Hematopoietic multipotent progenitor cell treated with erythropoietin and hydrocortisone succinate and interleukin-3 and kit ligand, for 15 days (in vitro differentiated cells): ENCODE measurements around the gene DYNC1I1.

ENCODE experiments used
- DNase-seq: peaks from one replicate; pipeline ENCODE4 v3.0.0-alpha.2; 2015; ENCODE audit warnings: low spot score

The DYNC1I1 gene

DNA sequence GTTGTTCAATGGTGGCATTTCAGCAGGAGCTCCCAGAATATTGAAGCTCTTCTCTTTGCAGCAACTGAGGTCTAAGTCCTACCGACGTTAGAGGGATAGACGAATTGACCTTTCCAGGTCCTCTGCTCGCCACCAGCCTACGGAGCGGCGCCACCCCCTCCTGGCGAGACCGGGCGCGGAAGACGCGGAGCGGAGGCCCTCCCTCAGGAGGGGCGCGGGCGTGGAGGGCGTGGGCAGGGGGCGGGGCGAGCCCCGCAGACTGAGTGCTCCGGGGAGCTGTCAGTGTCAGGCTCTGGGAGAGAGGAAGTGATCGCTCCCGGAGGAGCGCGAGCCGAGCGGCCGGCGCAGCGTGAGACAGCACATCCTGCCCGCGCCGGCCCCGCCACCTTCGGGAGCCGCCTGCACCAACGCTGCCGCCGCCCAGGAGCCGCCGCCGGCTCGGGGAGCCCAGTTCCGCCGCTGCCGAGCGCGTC is at the start of gene DYNC1I1:
DYNC1I1 (plus strand) TSS at position 257 of the 473 bp plus-strand sequence. CDS start 32,176 bp downstream, outside the sequence.
- DNase-seq: no peak

DNA sequence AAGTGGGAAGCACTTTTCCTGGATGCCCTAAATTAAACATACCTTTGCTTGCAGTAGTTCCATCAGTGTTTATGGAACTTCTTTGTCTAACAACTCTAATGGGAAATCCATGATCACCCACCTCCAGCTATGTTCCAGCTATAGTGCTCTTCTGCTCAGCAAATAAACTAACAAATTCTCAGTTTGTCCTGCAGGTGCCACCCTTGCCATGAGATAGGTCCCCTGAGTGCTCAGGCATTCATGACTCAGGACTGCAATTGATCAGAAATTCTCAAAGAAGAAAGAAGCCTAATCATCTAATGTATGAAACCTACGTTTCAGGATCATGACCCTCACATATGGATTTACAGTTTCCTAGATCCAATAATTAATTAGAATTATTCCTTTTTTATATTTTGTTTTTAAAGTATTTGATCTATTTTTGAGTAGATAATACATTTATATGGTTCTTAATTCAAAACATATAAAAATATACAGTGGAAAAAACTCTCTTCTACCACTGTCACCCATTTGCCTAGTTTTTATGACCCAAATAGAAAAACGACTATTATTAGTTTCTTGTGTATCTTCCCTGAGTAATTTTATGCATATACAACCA is 48.7 kb upstream of the DYNC1I1 start:
- DNase-seq: no peak

DNA sequence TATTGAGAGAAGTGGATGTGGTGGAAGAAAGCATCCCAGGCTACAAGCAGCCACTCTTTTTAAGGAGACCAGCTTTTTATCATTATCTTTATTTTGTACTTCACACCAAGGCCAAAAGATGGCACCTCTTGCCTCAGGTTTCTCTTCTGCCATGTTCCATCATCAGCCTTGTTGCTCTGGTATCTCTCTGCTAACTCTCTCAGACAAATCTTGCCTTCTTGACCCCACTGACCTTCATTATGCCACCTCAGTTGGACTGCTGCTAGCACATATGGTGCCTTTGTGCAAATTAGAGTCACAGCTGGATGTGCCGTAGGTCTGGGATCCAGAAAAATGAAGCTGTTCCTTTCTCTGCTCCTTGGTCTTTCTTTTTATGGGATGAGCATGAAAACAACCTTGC is 47.1 kb upstream of the DYNC1I1 start:
- no peak for DNase-seq

DNA sequence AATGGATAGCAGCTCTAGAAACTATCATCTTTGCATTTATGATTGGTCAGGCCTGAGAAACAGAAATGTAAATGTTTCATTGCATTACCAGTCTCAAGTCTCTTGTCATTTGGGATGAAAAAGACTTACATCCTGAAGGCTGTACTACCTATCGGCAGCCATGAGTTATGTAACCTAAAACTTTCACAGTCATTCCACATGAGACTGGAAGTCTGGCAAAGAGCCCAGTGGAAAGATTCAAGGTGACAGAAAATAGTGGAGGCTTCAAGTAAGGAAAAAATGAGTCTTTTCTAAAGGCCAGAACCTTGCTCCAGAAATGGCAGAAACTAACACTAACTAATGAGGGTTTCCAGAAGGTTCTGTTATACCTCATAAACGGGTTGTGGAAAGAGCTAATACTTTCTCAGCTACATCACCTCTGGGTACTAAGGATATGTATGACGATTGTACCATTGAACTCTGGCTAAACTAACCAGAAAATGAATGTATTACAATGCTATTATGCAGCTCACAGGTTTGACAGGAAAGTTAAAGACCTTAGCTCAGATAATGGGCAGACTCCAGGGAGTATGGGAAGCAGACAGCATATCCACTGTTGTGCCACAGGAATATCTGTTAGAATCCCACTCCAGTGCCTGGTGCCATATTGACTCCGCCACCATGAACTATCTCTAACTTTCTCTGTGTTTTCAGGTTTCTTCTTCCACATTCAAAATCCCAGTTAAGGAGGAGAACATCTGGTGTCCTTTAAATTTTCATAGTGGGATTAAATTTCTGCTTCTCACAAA is 41.7 kb upstream of the DYNC1I1 start:
- DNase-seq: no peak

DNA sequence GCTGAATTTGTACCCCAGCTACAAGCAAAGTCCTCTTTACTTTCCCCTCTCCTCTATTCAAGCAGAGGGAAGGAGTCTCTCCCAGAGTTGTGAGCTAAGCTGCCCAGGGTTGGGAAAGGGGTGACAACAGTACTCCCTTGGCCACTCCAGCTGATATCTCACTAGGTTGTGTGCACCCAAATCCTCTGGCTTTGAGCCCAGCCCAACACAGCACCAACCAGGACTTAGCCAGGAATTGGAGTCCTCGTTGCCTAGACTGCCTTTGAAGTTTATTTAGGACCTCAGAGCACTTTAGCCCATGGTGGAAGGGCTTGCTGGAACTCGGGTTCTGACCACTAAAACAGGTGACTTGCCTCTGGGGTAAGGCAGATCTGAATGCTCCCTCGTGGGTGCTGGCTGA is 35.7 kb upstream of the DYNC1I1 start:
- DNase-seq: no peak

DNA sequence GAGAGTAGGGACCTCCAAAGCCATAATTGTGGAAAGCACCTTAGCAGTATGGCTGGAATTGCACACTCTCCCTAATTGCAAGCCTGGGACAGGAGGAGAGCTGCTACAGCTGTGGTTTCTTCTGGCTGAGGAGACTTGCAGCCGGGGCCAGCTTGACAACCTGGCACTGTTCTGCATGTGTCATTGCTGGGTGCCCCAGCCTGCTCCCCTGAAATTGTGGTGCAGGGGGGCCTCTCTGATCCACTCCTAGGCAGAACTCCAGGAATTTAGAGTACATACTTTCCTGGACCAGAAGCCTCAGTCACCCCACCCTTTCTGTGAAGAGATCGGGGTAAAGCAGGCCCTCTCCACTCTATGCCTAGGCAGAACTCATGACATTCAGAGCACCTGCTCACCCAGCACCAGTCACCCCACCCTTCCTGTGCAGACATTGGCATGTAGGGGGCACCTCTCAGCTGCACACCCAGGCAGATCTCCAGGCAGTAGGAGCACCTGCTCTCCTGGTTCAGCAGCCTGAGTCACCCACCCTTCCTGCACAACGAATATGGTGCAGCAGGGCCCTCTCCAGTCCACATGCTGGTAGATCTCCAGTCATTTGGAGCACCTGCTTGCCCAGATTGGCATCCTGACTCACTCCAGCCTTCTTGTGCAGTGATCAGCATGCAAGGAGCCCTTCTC is 34.4 kb upstream of the DYNC1I1 start:
- no peak for DNase-seq

DNA sequence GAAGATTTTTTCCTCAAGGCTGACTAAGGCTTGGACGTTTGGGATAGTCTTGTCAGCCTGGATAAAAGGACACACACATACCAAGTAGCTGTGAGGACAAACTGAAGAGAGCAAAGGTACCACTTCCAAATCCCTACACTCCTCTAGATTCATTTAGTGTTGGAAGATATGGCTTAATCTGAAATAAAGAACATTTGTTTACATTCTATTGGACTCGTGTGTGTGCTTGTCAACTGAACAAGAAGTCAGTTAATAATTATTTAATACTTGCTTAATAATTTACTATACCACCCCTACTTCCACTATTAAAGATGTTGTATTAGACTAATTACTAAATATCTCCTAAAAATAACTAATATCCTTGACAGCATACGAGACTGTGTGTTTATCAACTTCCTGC is 23.3 kb upstream of the DYNC1I1 start:
- no peak for DNase-seq

DNA sequence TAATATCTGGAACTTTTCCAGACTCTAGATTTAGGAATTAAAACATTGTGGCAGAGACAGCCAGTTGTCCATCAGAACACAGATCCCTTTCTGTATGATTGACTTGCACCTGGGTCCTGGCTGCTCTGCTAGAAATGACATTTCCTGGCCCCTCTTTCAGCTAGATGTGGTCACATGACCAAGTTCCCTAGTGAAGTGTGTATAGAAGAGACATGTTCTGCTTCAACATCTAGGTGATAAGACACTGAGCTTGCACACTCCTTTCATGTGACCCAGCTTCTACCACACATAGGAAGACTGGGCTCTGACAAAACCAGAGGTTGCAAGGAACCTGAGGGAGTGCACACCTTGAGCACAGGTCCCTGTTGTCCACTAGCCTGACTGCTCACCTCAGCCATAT is 22.8 kb upstream of the DYNC1I1 start:
- no peak for DNase-seq

DNA sequence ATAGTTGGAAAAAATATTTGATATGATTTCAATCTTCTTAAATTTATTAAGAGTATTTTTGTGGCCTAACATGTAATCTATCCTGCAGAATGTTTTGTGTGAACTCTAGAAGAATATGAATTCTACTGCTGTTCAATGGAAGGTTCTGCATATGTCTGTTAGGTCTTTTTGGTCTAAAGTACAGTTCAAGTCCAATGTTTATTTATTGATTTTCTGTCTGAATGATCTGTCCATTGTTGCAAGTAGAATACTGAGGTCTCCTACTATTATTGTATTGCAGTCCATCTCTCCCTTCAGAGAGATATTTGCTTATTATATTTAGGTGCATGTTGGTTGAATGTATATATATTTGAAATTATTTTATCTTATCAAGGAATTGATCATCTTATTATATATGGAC is 18.9 kb upstream of the DYNC1I1 start:
- no peak for DNase-seq

DNA sequence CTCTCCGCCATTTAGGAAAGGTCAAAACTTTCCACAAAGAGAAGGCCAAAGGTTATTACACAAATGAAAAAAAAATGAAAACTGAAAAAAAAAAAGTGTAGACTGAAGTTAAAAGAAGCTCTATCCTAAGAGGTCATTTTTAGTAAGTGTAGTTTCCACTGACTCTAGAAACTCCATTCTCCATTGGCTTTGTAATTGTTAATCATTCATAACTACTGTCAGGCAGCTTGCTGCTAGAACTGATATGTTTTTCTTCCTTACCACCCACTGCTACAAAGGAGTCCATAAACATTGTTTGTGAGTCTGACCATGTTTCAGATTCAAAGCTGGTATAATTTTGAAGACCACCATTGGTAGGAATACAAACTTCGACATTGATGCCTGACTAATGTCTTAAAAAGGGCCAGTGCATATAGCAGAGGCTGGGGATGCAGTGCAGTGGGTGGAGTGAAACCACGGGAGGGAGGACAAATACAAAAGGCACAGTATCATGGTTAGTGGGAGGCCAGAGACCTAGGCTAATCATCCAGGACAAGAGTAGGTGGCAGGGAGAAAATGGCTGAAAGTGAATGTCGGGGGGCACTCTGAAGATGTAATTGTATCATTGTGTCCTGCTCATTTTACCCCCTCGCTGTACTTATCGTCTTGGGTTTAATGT is 16.9 kb upstream of the DYNC1I1 start:
- no peak for DNase-seq

DNA sequence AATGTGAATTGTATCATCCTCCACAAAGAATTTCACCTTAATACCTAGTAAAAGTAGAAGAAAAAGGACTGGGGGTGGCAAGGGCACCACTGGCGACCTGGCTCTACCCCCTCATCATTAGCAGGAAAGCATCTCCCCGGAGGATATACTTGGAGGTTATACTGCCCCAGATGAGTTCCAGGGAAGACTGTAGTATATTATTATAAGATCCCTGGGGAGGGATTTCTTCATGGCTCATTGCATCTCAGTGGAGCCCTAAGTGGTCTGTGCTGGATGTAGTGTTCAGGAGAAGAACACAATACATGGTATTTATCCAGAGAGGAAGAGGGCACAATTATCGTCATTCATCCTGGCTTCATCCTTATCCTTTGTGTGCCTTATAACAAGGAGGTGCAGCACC is 14.2 kb upstream of the DYNC1I1 start:
- no peak for DNase-seq

DNA sequence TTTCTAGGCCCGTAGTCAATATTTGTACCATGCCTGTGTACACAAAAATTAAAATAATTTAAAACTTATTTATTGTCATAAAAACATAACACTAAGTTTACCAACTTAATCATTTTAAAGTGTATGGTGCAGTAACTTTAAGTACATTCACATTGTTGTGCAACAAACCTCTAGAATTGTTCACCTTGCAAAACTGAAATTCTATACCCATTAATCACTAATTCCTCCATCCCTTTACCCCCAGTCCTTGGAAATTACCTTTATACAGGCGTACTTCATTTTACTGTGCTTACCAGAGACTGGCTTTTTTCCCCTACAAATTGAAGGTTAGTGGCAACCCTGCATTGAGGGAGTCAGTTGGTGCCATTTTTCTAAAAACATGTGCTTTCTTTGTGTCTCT is 6.3 kb upstream of the DYNC1I1 start:
- no peak for DNase-seq

DNA sequence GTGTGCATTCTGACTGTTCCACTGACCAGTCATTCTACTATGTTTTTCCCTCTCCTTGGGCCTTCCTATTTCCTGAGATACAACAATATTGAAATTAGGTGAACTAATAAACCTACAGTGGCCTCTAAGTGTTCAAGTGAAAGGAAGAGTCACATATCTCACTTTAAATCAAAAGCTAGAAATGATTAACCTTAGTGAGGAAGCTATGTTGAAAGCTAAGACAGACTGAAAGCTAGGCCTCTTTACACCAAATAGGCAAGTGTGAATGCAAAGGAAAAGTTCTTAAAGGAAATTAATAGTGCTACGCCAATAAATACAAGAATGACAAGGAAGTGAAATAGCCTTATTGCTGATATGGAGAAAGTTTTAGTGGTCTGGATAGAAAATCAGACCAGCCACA is 5.7 kb upstream of the DYNC1I1 start:
- DNase-seq: no peak

DNA sequence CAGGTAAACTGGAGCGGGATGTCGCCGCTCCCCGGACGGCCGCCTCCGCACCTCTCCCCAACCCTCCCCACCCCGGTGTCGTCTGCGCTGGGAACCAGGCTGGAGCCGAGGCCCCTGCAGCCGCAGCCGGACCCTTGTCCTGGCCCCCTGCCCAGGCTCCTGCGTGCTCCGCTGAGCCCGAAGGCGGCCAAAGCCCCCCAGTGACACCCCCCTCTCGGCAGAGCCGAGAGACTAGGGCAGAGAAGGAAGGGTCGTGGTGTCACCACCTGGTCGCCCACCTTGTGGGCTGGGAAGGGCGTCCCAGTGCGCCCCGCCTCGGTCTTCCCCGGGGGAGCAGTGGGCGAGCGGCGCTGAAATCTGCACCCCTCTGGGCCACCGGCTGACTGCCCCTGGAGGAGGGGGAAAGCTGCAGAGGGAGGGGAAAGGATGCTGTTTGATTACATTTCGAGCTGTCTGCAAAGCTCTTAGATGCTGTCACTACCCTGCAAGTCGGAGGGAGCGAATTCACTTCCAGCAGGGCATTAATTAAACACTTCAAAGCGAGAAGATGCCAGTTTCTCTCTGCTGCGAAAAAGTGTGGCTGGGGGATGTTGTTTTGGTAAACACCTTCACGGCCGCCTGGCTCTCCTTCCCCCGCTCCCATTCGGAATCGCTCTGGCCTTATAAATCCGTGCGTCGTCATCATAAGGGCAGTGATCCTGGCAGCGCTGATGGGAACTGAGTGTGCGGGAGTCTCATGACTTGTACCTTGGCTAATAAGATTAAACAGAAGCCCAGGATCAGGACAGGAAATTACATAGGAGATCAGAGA is 622 bp downstream of the DYNC1I1 start:
- DNase-seq: no peak

DNA sequence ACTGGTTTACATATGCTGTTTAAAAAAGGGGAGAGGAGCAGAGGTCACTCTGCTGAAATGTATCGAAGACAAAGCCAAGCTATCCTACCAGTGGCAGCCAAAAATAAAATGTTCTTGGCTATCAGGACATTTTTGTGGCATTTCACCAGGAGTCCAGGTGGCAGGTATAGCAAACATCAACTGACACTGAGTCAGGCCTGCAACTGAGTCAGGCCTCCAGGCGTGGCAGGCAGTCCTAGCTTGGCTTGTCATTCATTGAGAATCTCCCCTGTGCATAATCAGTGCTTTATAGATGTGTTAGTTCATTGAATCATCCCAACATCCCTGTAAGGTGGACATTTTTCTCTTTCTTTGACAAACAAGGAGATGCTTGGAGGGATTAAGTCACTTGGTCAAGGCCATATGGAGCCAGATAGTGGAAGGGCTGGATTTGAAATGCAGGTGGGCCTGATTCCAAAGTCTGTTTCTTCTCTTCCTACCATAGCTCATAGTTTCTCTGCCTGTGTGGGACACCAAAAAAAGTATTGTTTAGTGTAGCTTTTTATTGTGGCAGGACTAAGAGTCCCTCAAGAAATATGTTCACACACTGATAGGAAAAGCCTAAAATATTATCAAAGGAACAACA is 4.3 kb downstream of the DYNC1I1 start:
- no peak for DNase-seq

DNA sequence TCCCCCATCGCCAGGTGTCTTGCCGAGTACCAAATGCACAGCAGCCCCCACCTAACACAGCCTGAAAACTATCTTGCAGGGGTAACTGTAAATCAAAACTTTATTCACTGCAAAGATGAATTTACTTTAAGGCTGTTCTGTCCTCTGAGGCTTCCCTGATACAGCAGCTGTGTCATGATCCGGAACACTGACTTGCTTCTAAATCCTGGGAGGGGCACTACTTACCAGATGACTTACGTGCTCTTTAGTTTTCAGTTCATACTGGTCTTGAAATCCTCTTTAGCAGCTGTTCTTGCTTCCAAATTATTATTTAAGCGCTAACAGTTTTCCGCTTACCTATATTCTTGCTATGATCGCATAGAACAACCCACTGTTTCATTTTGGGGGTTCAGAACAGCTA is 4.9 kb downstream of the DYNC1I1 start:
- DNase-seq: no peak

DNA sequence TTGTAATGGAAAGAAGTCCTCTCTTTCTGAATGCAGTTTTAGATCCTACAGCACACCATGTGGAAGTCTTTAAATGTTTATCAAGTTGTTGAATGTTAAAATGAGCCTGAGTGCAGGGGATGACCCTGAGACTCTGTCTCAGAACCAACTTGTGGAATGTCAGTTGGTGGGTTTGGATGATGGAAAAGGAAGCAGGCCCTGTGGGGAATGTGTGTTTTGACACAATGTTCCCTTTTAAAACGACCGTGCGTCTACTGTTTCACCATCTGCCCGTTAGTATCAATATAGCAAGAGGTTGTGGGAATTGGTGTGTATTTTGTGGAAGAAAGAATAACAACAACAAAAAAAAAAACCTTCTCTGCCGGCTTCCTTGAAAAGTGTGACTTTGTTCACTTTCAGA is 8.3 kb downstream of the DYNC1I1 start:
- no peak for DNase-seq

DNA sequence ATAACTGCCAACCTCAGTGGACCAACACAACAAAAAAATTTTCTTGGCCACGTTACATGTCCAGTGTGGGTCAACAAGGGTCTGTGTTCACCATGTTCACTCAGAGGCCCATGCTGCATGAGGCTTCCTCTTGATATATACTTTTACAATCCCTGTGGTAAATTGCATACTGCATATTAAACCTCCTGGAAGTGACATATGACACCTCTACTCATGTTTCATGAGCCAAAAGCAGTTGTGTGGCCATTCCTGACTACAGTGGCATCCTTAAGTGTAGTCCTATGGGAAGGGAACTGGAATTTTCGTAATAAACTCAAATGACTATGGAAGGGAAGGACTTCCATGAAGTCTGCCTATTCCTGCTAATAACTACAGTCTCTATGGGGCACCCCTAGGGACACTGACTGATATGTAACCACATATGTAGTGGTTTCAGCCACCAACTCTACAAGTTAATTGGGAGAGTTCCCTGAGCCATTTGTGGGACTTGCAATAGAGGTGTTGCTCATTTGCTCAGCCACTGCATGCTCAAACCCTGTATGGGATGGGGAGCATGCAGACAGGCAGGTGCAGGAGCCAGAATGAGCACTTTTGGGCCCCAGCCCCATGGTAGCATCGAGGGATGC is 9.7 kb downstream of the DYNC1I1 start:
- no peak for DNase-seq

DNA sequence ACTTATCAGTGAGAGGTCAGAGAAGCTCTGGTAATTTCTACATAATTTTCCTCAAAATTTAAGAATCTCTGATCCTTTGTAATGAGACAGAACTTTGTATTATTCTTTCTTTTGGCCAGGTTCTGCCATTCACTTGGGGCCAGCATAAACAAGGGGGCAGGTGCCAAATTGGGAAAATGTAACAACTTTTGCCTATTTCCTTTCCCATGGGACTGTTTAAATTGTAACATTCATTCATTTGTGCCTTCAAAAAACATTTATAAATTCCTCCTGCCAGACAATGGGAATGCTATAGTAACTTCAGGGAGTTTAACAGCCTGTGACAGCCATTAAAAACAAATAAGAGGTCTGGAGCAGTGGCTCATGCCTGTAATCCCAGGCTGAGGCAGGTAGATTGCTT is 12.4 kb downstream of the DYNC1I1 start:
- no peak for DNase-seq

DNA sequence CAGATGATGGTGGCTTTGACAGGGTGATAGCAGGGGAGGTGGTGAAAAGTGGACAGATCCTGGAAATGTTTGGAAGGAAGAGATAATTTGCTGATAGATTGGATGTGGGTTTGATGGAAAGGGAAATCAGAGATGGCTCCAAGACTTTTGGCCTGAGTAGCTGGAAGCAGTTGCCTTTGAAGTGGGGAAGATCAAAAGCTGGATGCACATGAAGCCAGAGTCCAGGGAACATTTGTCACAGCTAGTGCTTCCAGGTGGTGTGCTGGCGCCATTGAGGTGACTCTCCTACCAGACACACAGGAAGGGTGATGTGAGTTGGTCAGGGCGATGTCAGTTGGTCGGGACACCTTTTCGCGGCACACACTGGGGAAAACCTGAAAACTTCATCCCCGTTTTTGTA is 15.9 kb downstream of the DYNC1I1 start:
- DNase-seq: no peak

DNA sequence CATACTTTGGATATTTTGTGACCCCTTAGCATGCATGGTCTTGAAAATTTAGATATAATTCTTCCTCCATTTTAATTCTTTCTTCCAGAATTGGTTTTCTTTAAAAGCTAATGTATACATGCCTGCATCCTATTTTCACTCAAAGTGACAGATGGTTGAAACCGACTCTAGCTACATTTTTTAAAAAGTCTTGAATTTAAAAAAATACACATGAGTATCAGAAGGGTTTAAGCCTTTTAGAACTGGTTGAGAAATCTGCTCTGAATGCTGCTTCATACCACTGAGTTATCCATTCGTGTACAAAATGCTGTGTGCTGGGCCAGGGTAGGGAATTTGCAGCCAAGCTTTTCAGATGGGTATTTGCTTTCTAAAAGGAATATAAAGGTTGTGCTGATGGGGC is 16.5 kb downstream of the DYNC1I1 start:
- DNase-seq: no peak
